NB4 (cell line): ENCODE results near the gene POLR2C.
A peak's percentile ranks its signal among the peaks of the same experiment; 100 is the strongest.

ENCODE experiments used
- DNase-seq: peaks from one replicate; pipeline ENCODE4 v3.0.0; 2010; ENCODE audit warnings: low read depth
- H3K4me3 ChIP-seq: one replicate; pipeline ENCODE4 v1.5.1; 2011; ENCODE audit warnings: mild to moderate bottlenecking, low read depth, low read length, moderate library complexity
- MYC ChIP-seq: IDR thresholded peaks from 2 replicates; pipeline ENCODE4 v1.6.1; 2011; ENCODE audit warnings: low read depth, low read length
- POLR2A ChIP-seq: IDR thresholded peaks from 2 replicates; pipeline ENCODE4 v1.6.1; 2011; ENCODE audit warnings: mild to moderate bottlenecking; ENCODE audit not compliant: insufficient read length; ENCODE audit errors: extremely low read depth
- TF ChIP-seq, protein P1 (sequence below): IDR thresholded peaks from one replicate; pipeline ENCODE4 v1.5.1; 2012; ENCODE audit warnings: low read depth, low read length
- TF ChIP-seq, protein P2 (sequence below): IDR thresholded peaks from 2 replicates; pipeline ENCODE4 v1.6.1; 2011; ENCODE audit warnings: low read depth, low read length

The POLR2C gene

DNA sequence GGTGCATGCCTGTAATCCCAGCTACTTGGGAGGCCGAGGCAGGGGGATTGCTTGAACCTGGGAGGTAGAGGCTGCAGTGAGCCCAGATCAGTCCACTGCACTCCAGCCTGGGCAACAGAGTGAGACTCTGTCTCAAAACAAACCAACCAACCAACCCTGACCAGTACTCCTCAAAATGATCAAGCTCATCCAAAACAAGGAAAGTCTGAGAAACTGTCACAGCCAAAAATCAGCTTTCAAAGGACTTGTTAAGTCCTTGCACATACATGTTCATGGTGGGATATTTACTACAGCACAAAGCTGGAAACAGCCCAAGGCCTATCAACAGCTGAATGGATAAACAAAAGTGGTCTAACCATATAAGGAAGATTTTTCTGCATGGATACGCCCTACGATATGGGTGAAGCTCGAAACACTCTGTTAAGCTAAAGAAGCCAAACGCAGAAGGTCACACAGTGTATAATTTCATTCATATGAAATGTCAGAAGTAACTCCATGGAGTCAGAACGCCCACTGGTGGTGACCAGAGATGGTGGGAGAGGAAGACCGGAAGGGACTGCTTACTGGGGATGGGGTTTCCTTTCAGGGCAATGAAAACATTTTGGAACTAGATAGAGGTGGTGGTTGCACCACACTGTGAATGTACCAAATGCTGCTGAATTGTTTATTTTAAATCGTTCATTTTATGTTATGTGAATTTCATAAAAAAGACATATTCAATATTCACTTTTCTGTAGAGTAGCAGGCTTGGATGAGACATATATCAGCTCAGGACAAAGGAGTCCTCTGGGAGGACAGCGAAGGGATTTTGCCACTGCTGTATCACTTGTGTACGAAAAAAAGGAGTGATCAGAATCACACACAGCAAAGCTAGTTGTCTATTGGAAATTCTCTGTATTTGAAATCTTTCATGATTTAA is 40.2 kb upstream of the POLR2C start:
- no peak overlapping the region for H3K4me3 ChIP-seq
- TF ChIP-seq POLR2A: no peak
- TF ChIP-seq, protein P1, sequence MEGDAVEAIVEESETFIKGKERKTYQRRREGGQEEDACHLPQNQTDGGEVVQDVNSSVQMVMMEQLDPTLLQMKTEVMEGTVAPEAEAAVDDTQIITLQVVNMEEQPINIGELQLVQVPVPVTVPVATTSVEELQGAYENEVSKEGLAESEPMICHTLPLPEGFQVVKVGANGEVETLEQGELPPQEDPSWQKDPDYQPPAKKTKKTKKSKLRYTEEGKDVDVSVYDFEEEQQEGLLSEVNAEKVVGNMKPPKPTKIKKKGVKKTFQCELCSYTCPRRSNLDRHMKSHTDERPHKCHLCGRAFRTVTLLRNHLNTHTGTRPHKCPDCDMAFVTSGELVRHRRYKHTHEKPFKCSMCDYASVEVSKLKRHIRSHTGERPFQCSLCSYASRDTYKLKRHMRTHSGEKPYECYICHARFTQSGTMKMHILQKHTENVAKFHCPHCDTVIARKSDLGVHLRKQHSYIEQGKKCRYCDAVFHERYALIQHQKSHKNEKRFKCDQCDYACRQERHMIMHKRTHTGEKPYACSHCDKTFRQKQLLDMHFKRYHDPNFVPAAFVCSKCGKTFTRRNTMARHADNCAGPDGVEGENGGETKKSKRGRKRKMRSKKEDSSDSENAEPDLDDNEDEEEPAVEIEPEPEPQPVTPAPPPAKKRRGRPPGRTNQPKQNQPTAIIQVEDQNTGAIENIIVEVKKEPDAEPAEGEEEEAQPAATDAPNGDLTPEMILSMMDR: peak; percentile 82
- TF ChIP-seq, protein P2, sequence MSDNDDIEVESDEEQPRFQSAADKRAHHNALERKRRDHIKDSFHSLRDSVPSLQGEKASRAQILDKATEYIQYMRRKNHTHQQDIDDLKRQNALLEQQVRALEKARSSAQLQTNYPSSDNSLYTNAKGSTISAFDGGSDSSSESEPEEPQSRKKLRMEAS: no peak
- DNase-seq: peak; percentile 68

DNA sequence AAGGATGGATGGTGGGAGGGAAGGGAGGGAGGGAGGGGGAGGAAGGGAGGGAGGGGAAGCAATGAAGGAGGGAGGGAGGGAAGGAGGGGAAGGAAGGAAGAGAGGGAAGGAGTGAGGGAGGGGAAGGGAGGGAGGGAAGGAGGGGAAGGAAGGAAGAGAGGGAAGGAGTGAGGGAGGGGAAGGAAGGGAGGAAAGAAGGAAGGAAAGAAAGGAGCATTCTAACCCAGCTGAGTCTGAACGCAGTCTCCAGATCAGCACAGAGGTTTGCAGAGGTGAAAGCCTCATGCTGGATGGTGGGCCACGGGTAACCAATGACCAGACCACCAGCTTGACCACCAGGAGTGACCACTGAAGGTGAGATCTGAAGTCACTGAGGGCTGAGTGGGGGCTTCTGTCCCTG is 39.3 kb upstream of the POLR2C start:
- no peak for TF ChIP-seq POLR2A
- TF ChIP-seq, protein P2: no peak
- DNase-seq: no peak
- no peak overlapping the region for H3K4me3 ChIP-seq

DNA sequence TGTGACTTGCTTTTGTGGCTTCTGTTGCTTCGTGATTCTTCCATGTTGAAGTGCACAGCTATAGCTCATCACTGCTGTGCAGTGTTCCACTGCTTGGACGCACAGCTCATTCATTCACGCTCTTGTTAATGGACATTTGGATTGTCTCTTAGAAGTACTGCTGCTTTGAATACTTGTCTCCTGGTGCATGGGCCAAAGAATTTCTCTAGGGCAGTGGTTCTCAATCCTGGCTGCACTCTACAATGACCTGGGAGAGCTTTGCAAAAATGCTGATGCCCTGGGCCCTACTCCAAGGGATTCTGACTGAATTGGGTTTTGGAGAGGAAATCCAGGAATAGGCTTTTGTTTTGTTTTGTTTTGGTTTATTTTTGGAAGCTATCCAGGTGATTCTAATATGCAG is 37.9 kb upstream of the POLR2C start:
- TF ChIP-seq POLR2A (no peak), MYC (no peak)
- TF ChIP-seq, protein P2: no peak
- TF ChIP-seq, protein P1: no peak
- DNase-seq: no peak
- no peak overlapping the region for H3K4me3 ChIP-seq

DNA sequence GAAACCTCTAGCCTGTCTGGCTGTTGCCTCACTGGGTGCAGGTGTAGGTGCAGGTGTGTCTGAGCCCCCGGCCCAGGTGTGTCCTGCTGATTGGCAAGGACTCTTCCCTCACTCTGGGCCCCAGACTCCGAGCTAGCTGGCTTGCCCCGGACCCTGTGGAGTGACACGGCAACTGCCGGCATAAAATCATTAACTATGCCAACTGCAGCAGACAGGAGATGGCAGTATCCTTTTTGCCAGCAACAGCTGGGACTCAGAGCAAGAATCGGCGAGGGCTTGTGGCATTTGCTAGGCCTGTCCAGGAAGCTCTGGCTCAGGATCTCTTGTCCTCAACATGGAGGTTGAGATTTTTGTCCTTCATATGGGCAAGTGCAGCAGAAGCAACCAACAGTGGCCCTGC is 36.1 kb upstream of the POLR2C start:
- DNase-seq: no peak
- TF ChIP-seq POLR2A: no peak
- no peak for TF ChIP-seq MYC
- TF ChIP-seq, protein P1: no peak
- TF ChIP-seq, protein P2: no peak
- H3K4me3 ChIP-seq: no peak overlapping the region

DNA sequence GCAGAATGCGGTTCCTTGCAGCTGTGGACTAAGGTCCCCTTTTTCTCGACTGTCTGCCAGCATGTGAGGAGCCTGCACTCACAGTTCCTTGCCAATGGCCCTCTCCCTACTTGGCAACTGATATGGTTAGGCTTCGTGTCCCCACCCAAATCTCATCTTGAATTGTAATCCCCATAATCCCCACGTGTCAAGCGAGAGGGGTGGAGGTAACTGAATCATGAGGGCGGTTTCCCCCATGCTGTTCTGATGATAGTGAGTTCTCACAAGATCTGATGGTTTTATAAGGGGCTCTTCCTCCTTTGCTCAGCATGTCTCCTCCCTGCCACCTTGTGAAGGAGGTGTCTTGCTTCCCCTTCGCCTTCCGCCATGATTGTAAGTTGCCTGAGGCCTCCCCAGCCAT is 35.2 kb upstream of the POLR2C start:
- H3K4me3 ChIP-seq: no peak overlapping the region
- DNase-seq: no peak
- no peak for TF ChIP-seq POLR2A
- TF ChIP-seq, protein P1: no peak
- TF ChIP-seq, protein P2: no peak
- no peak for TF ChIP-seq MYC

DNA sequence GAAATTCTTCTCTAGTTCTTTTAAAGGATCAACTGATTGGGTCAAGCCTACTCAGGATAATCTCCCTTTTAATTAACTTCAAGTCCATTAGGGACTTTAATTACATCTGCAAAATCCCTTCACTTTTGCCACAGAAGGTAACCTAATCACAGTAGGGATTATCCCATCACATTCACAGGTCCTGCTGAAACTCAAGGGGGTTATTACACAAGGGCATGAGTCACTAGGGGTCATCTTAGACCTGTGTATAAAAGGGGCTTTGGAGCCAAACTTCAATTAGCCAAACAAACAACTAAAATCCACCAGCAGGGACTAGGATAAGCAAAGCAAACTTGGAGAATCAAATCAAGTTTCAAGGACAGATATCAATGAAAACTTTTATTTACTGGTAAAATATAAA is 34.7 kb upstream of the POLR2C start:
- no peak for DNase-seq
- TF ChIP-seq POLR2A (no peak), MYC (no peak)
- TF ChIP-seq, protein P1: no peak
- TF ChIP-seq, protein P2: no peak
- no peak overlapping the region for H3K4me3 ChIP-seq
